HG03342 (cell line): Measurements from ENCODE around the gene RPRD2.
"Not testable (repeated sequence)": the region's sequence is repeated elsewhere in the genome, so short reads cannot be mapped to it uniquely, and the experiment has no call there.

Experiments
- ATAC-seq: cut with Tn5 transposase; IDR thresholded peaks from one replicate; pipeline ENCODE4 v1.9.1; 2021; ENCODE audit warnings: mild to moderate bottlenecking, moderate library complexity; ENCODE audit not compliant: unreplicated experiment

The RPRD2 gene

GRCh38 chr1:150363426-150364230, at the start of gene RPRD2:
Gene RPRD2 (plus strand): TSS chr1:150364147. CDS start chr1:150364715, 568 bp downstream.
- ATAC-seq = peak; percentile 82

- ATAC-seq = not testable (repeated sequence)
These were observed 49.3 kb upstream of the RPRD2 start for GRCh38 chr1:150314691-150315090.

GRCh38 chr1:150320667-150320978, 43.3 kb upstream of the RPRD2 start:
- no peak for ATAC-seq

GRCh38 chr1:150321826-150322166, 42.2 kb upstream of the RPRD2 start:
- no peak for ATAC-seq

GRCh38 chr1:150322310-150322709, 41.6 kb upstream of the RPRD2 start:
- ATAC-seq = no peak

- ATAC-seq = no peak
These were observed 31.2 kb upstream of the RPRD2 start for GRCh38 chr1:150332651-150333290.

- no peak for ATAC-seq
These were observed 17.6 kb upstream of the RPRD2 start for GRCh38 chr1:150346316-150346715.

- ATAC-seq = no peak
These were observed 11.1 kb upstream of the RPRD2 start for GRCh38 chr1:150352866-150353265.

GRCh38 chr1:150362721-150363425, 1.1 kb upstream of the RPRD2 start:
- ATAC-seq = no peak

- peak; percentile 21 for ATAC-seq
These were observed 470 bp downstream of the RPRD2 start for GRCh38 chr1:150364231-150365003.

GRCh38 chr1:150365941-150366340, 2.0 kb downstream of the RPRD2 start:
- no peak for ATAC-seq

GRCh38 chr1:150366416-150367296, 2.7 kb downstream of the RPRD2 start:
- no peak for ATAC-seq

- ATAC-seq = no peak
These were observed 7.2 kb downstream of the RPRD2 start for GRCh38 chr1:150371110-150371509.

GRCh38 chr1:150372580-150372979, 8.6 kb downstream of the RPRD2 start:
- ATAC-seq = no peak

- ATAC-seq = no peak
These were observed 12.2 kb downstream of the RPRD2 start for GRCh38 chr1:150376110-150376509.

- no peak for ATAC-seq
These were observed 19.8 kb downstream of the RPRD2 start for GRCh38 chr1:150383631-150384324.

GRCh38 chr1:150385537-150386445, 21.8 kb downstream of the RPRD2 start:
- no peak for ATAC-seq

- ATAC-seq = no peak
These were observed 22.6 kb downstream of the RPRD2 start for GRCh38 chr1:150386592-150386991.

GRCh38 chr1:150387200-150387599, 23.3 kb downstream of the RPRD2 start:
- ATAC-seq = no peak
